HG03025 (cell line): Measurements from ENCODE around the gene CADM4.
"Not testable (repeated sequence)": the region's sequence is repeated elsewhere in the genome, so short reads cannot be mapped to it uniquely, and the experiment has no call there.

ENCODE experiments used
- ATAC-seq: cut with Tn5 transposase; IDR thresholded peaks from one replicate; pipeline ENCODE4 v1.9.1; 2021; ENCODE audit warnings: mild to moderate bottlenecking, moderate library complexity; ENCODE audit not compliant: unreplicated experiment, low FRiP score

The CADM4 gene

GRCh38 chr19:43639519-43640423, at the start of gene CADM4:
Gene CADM4 (minus strand): TSS chr19:43639850. CDS start chr19:43639790, 60 bp downstream.
- no peak for ATAC-seq

DNA sequence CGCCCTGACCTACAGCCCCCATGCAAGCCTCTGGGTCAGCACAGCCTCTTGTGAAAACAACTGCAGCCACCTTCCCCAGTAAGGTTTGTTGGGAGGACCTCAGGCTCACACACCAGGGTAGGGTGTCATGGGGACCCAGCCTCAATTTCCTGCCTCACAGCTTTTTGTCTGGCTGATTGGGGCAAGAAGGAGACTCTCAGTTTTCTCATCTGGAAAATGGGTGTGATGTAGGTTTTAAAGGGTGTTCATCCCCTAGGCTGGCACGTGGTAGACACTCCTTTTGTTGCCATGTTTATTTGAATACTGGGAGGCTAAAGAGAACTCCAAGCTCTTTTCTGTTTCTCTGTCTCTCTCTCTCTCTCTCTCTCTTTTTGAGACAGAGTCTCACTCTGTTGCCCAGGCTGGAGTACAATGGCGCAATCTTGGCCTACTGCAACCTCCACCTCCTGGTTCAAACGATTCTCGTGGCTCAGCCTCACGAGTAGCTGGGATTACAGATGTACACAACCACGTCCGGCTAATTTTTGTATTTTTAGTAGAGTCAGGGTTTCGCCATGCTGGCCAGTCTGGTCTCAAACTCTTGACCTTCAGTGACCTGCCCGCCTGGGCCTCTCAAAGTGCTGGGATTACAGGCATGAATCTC, 48.5 kb upstream of the CADM4 start:
- no peak for ATAC-seq

- no peak for ATAC-seq
These were observed 48.0 kb upstream of the CADM4 start for GRCh38 chr19:43687660-43687997.

DNA sequence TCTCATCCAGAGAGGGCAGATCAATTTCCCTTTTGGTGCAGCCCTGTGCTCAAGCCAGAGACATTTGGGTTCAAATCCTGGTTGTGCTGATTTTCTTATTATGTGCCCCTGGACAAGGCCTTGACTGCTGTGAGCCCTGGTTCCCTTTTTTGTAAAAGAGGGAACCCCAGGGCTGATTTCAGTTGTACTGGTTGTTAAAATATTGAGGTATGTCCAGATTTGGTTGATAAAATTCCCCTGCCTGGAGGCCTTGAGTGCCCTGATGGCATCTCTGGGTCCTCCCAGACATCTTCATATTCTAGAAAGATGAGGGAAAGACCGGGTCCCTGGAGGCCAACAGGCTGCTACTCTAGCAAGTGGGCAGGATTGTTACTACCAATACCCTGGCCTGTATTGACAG, 44.7 kb upstream of the CADM4 start:
- no peak for ATAC-seq

DNA sequence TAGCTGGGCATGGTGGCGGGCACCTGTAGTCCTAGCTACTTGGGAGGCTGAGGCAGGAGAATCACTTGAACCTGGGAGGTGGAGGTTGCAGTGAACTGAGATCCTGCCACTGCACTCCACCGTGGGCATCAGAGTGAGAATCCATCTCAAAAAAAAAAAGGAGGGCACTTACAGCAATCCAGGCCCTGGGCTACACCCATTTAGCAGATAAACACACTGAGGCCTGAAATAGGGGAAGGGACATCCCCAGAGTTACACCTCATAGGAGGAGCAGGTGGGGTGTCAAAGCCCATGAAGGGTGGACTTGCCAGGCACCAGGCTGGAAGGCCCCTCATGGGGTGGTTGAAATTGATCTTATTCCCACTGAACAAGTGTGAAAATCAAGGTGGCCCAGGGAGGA, 44.3 kb upstream of the CADM4 start:
- ATAC-seq, result no peak

GRCh38 chr19:43682824-43683661, 43.4 kb upstream of the CADM4 start:
- ATAC-seq, result no peak

DNA sequence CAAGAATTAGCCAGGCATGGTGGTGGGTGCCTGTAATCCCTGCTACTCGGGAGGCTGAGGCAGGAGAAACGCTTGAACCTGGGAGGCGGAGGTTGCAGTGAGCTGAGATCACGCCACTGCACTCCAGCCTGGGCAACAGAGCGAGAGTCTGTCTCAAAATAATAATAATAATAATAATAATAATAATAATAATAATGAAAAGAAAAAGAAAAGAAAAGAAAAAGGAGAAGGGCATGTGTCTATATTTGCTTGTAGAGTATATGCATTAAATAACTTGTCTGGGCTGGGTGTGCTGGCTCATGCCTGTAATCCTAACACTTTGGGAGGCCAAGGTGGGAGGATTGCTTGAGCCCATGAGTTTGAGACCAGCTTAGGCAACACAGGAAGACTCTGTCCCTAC, 42.6 kb upstream of the CADM4 start:
- ATAC-seq, result not testable (repeated sequence)

DNA sequence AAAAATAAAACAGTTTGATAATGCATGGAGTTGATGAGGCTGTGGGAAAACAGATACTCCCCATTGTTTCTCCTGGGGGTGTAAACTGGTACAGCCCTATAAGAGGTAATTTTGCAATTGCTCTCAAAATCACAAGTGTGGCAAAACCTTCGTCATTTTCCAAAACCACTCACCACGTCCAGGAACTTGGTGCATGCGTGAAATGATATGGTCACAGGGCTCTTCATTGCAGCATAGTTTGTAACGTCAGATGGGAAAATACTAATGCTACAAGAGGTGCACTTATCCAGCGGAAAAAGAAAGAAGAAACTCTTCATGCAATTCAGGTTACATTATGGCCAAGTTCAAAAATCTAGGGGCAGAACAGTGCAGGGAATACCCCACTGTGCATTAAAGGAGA, 42.2 kb upstream of the CADM4 start:
- ATAC-seq, result no peak

GRCh38 chr19:43678512-43679261, 39.0 kb upstream of the CADM4 start:
- ATAC-seq, result no peak

- no peak for ATAC-seq
These were observed 36.3 kb upstream of the CADM4 start for GRCh38 chr19:43675906-43676305.

- ATAC-seq, result no peak
These were observed 35.7 kb upstream of the CADM4 start for GRCh38 chr19:43675269-43675879.

GRCh38 chr19:43674596-43674995, 34.9 kb upstream of the CADM4 start:
- ATAC-seq, result no peak

DNA sequence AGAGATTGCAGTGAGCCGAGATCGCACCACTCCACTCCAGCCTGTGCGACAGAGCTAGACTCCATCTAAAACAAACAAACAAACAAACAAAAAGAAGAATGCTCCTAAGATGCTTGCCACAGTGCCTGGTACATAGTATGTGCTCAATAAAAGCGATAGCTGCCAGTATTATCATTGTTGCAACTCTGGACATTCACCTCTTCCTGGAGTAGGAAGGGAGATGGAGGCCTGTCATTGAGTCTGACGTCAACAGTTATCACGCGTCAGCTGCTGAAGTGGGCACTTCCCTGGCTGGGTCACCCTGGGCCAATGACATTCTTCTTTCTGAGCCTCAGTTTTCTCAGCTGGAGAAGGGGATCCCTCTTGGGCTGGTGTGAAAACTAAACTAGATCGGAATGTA, 34.5 kb upstream of the CADM4 start:
- no peak for ATAC-seq

GRCh38 chr19:43673637-43674036, 34.0 kb upstream of the CADM4 start:
- no peak for ATAC-seq

GRCh38 chr19:43672061-43672679, 32.5 kb upstream of the CADM4 start:
- ATAC-seq, result no peak

GRCh38 chr19:43668406-43669109, 28.9 kb upstream of the CADM4 start:
- peak; percentile 85 for ATAC-seq

GRCh38 chr19:43667876-43668405, 28.3 kb upstream of the CADM4 start:
- no peak for ATAC-seq

DNA sequence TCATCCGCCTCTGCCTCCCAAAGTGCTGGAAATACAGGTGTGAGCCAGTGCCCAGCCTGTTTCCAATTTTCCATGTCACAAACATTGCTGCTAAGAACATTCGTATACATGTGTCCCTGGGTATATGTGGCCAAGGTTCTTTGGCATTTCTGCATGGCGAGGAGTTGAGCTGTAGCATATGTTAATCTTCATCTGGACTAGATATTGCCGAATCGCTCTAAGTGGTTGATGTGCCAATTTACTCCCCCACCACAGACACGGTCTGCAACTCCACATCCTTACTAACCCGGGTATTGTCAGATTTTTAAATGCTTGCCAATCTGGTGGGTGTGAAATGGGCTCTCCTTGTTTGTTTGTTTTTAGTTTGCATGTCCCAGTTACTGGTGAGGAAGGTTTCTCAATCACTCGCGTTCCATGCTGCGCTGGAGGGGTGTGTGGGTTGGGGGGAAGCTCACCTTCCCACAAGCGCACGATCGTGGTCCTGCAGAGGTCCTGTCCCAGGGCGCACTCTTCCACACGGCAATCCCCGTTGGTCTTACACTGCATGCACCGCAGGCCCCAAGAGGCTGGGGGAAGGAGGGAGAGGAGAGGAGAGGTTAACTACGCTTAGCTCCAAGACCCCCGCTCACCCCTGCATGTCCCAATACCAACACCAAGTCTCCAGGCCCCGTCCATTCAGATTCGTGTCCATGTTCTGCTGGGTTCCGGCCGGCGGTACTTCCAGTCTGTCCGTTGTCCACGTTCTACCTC, 27.7 kb upstream of the CADM4 start:
- ATAC-seq, result no peak
